Measurements from ENCODE around the gene GRB2. TPM values are rescaled to one million over a fixed set of nuclear protein-coding genes. Genes with fewer than 3 reads are reported as not detected.
A peak's percentile ranks its signal among the peaks of the same experiment; 100 is the strongest.

GRB2 gene
- total and polyA plus RNA-seq, 10 of the 15 experiments (the other 5 are each of a cell fraction or from before 2014, with no cell fraction given), result 113 to 268 (median 158) TPM

GRCh38 chr17:75404731-75405364 lies 630 bp downstream of the GRB2 start:
- Histone ChIP-seq H4K20me1 (ENCODE audit: control insufficient read depth, insufficient read depth) (peaks cover 3% of the 10 kb centered on the region), H3K4me1 (ENCODE audit: control insufficient read depth, insufficient read depth, low read length) (peaks cover 18% of the 10 kb centered on the region), H3K9ac (ENCODE audit: control insufficient read depth, insufficient read depth, low read length) (peak overlapping the region; percentile 97), H3K27ac (ENCODE audit: control insufficient read depth, insufficient read depth) (peak overlapping the region; percentile 91), H3K27me3 (replicated peaks in 1 of 2; ENCODE audit: control insufficient read depth in 2 of 2, insufficient read depth in 2 of 2, low read length in 1 of 2) (no peaks in the 10 kb centered on the region), H3K4me2 (ENCODE audit: control insufficient read depth, insufficient read depth) (peak overlapping the region; percentile 31; the same call in 1 of the 2 replicates), H3K36me3 (ENCODE audit: control insufficient read depth in 2 of 2, insufficient read depth in 2 of 2, low read length in 1 of 2) (peaks cover 0 to 3% of the 10 kb centered on the region in 2 experiments; a peak in 2 of 4 replicates), H3K9me3 (replicated peaks; ENCODE audit: control insufficient read depth, insufficient read depth, low read length) (no peaks in the 10 kb centered on the region), H3K4me3 (peak overlapping the region; percentile 87), H3K79me2 (ENCODE audit: control insufficient read depth, insufficient read depth, low read length) (peaks cover 57% of the 10 kb centered on the region), H2AFZ (ENCODE audit: control insufficient read depth, low read depth, low read length) (no peak overlapping the region)
- intact Hi-C loops (cut with micrococcal nuclease; ENCODE audit: unreplicated experiment), result loop anchor here (1.0 to 5.0 kb wide), 4 partner anchors 38 to 134 kb away; partner anchors contain the start of gene MIF4GD
- ChIA-PET CTCF (interaction anchor here (1.0 to 6.1 kb wide), 6 partner anchors 7 to 134 kb away, joined by 3 to 52 read pairs (median 6); partner anchors contain the start of gene MIF4GD), RAD21 (ENCODE audit: unreplicated experiment) (interaction anchor here (1.3 to 5.0 kb wide), 15 partner anchors 8 to 444 kb away, joined by 3 to 46 read pairs (median 6); partner anchors contain the start of genes MRPS7, NUP85, SLC25A19 and TSEN54), POLR2A (interaction anchor here (0.6 to 3.6 kb wide), 8 partner anchors 11 to 134 kb away, joined by 3 to 30 read pairs (median 7); partner anchors contain the start of genes MIF4GD and SLC25A19), SMC1A (ENCODE audit: uncharacterized antibody, unreplicated experiment) (interaction anchor here (0.6 to 4.0 kb wide), 12 partner anchors 40 to 291 kb away, joined by 3 to 21 read pairs (median 6); partner anchors contain the start of genes GGA3, MIF4GD, MRPS7 and SLC25A19)
- in situ Hi-C loops (cut with MboI), result no loop called here
- DNase-seq (ENCODE audit: low read depth, low spot score) (no peak), ATAC-seq (peak; percentile 55), FAIRE-seq (peak; percentile 77)
- WGBS (ENCODE audit: insufficient coverage, insufficient replicate concordance, low lambda C conversion rate, missing lambda C conversion rate), result 2% methylated on average over 37 of the region's 37 CpGs
- BruUV-seq (replicated peaks), result TSS peak; percentile 64
- TF ChIP-seq CREB1 (IDR thresholded peaks at IDR 0.05; ENCODE audit: low read depth) (no peak), HDGF (IDR thresholded peaks at IDR 0.05) (no peak), PBX3 (IDR thresholded peaks at IDR 0.05; ENCODE audit: insufficient replicate concordance, low read depth, low read length) (peak; percentile 82), EGR1 (IDR thresholded peaks at IDR 0.05; ENCODE audit: borderline replicate concordance in 1 of 2, low read depth in 2 of 2, low read length in 2 of 2) (no peak), CREM (IDR thresholded peaks at IDR 0.05; ENCODE audit: low read depth) (0 out of 2 replicates have a peak, but pooled peaks have one; percentile 27), SIN3A (IDR thresholded peaks at IDR 0.05; ENCODE audit: low read depth, low read length) (peak; percentile 76; the same call in 1 of the 2 replicates), GABPA (IDR thresholded peaks at IDR 0.05; ENCODE audit: low read depth) (no peak), CBX3 (IDR thresholded peaks at IDR 0.05; ENCODE audit: borderline replicate concordance, low read depth) (no peak), POLR2A (IDR thresholded peaks at IDR 0.05; ENCODE audit: low read depth, low read length) (no peak), RCOR1 (conservative IDR thresholded peaks at IDR 0.05; ENCODE audit: low read depth, low read length) (no peak), RAD51 (IDR thresholded peaks at IDR 0.05) (no peak), ZZZ3 (IDR thresholded peaks at IDR 0.05; ENCODE audit: control insufficient read depth, insufficient read length, low read depth) (no peak), KAT2A (conservative IDR thresholded peaks at IDR 0.05; ENCODE audit: control insufficient read depth, low read depth, low read length) (no peak), EP300 (IDR thresholded peaks at IDR 0.05; ENCODE audit: borderline replicate concordance in 1 of 2, control insufficient read depth in 1 of 2, low read depth in 2 of 2, low read length in 2 of 2) (no peak), SMC3 (IDR thresholded peaks at IDR 0.05; ENCODE audit: borderline replicate concordance, low read length) (peak; percentile 4; the same call in 1 of the 2 replicates), TAF1 (IDR thresholded peaks at IDR 0.05; ENCODE audit: borderline replicate concordance, low read depth, low read length) (0 out of 2 replicates have a peak, but pooled peaks have one; percentile 7)
- TF ChIP-seq, protein P1, sequence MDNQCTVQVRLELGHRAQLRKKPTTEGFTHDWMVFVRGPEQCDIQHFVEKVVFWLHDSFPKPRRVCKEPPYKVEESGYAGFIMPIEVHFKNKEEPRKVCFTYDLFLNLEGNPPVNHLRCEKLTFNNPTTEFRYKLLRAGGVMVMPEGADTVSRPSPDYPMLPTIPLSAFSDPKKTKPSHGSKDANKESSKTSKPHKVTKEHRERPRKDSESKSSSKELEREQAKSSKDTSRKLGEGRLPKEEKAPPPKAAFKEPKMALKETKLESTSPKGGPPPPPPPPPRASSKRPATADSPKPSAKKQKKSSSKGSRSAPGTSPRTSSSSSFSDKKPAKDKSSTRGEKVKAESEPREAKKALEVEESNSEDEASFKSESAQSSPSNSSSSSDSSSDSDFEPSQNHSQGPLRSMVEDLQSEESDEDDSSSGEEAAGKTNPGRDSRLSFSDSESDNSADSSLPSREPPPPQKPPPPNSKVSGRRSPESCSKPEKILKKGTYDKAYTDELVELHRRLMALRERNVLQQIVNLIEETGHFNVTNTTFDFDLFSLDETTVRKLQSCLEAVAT (IDR thresholded peaks at IDR 0.05), result peak; percentile 72
- TF ChIP-seq, protein P2, sequence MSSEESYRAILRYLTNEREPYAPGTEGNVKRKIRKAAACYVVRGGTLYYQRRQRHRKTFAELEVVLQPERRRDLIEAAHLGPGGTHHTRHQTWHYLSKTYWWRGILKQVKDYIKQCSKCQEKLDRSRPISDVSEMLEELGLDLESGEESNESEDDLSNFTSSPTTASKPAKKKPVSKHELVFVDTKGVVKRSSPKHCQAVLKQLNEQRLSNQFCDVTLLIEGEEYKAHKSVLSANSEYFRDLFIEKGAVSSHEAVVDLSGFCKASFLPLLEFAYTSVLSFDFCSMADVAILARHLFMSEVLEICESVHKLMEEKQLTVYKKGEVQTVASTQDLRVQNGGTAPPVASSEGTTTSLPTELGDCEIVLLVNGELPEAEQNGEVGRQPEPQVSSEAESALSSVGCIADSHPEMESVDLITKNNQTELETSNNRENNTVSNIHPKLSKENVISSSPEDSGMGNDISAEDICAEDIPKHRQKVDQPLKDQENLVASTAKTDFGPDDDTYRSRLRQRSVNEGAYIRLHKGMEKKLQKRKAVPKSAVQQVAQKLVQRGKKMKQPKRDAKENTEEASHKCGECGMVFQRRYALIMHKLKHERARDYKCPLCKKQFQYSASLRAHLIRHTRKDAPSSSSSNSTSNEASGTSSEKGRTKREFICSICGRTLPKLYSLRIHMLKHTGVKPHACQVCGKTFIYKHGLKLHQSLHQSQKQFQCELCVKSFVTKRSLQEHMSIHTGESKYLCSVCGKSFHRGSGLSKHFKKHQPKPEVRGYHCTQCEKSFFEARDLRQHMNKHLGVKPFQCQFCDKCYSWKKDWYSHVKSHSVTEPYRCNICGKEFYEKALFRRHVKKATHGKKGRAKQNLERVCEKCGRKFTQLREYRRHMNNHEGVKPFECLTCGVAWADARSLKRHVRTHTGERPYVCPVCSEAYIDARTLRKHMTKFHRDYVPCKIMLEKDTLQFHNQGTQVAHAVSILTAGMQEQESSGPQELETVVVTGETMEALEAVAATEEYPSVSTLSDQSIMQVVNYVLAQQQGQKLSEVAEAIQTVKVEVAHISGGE (CRISPR knock-in tag; IDR thresholded peaks at IDR 0.05), result no peak

All from GM12878 (cell line).